GM19467 (cell line): ENCODE measurements around the gene NDRG4.
"Not testable (repeated sequence)": the region's sequence is repeated elsewhere in the genome, so short reads cannot be mapped to it uniquely, and the experiment has no call there.

Source experiments
- ATAC-seq: cut with Tn5 transposase; IDR thresholded peaks from one replicate; pipeline ENCODE4 v1.9.1; 2021; ENCODE audit warnings: mild to moderate bottlenecking, moderate library complexity; ENCODE audit not compliant: unreplicated experiment

NDRG4 gene

DNA sequence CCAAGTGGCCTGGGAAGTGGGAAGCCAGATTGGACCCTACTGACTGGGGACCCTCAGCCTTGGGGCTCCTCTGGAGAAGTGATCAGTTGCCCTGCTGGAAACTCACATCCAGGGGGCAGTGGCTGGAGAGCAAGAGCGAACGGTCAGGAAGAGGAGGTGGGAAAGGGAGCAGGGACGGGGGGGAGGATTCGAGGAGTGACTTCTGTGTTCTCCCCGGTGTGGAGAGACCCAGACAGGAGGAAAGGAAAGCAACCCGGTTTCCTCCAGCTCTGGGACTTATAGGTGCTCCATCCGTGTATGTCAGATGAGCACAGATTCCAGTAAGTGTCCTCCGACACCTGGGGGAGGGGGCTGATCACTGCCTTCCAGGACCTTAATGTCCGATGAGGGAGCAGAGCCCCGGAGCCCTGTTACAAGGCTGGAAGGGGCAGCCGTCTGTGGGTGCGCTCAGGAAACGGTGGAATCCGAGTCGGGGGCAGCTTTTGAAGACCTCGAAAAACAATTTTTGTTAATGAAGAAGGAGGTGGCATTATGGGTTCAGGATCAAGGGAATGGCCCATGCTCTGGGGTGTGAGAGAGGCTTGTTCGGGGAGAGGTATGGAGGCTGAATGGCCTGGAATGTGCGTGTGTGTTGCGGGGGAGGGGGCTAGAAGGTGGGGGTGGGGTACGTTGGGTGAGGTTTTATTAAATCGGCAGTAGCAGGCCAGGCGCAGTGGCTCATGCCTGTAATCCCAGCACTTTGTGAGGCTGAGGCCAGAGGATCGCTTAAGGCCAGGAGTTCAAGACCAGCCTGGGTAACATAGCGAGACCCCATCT is 34.8 kb upstream of the NDRG4 start:
- no peak for ATAC-seq

DNA sequence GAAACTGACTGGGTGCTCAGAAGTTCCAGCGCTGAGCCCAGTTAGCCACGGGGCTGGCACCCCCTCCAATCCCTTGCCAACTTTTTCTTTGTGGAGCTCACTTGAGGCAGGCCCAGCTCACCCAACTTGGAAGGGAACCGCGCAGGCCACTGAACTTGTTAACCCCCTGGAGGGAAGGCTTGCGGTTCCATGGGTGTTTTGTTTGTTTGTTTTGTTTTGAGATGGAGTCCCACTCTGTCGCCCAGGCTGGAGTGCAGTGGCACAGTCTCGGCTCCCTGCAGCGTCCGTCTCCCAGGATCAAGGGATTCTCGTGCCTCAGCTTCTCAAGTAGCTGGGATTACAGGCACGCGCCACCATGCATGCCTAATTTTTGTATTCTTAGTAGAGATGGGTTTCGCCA is 34.1 kb upstream of the NDRG4 start:
- ATAC-seq = no peak

DNA sequence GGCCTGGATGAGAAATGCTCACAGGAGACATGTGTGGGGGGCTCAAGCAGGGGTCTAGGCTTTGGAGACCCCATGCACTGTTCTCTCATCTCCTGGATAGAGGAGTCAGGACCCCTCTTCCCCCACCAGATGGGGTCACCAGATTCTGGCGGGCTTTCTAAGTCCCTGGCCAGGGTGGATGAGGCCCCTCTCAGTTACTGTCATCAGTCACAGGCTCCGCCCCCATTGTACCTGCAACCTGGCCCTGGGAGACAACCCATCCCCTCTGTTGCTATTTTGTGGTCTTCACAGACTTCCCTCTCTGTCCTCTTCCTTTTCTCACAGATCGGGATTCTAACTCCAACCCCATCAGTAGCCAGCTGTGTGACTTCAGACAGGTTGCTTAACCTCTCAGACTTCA is 33.5 kb upstream of the NDRG4 start:
- ATAC-seq = no peak

DNA sequence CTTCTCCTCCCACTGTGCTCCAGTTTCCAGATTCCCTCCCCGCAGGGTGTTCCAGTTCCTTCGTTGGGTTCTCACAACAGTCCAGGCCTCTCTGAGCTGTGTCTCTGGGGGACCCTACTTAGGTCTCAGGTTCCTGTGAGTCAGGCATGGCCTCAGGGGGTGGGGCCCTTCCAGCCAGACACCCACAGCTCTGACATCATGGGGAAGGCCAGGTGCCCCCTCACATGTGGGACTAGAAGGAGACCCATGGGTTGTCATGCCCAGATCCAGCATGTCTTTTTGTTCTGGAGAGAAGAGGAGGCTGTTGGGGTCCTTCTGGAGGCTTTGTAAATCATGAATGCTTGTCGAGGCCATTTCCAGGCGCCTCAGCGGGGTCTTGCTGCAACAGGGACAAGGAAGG is 32.0 kb upstream of the NDRG4 start:
- no peak for ATAC-seq

DNA sequence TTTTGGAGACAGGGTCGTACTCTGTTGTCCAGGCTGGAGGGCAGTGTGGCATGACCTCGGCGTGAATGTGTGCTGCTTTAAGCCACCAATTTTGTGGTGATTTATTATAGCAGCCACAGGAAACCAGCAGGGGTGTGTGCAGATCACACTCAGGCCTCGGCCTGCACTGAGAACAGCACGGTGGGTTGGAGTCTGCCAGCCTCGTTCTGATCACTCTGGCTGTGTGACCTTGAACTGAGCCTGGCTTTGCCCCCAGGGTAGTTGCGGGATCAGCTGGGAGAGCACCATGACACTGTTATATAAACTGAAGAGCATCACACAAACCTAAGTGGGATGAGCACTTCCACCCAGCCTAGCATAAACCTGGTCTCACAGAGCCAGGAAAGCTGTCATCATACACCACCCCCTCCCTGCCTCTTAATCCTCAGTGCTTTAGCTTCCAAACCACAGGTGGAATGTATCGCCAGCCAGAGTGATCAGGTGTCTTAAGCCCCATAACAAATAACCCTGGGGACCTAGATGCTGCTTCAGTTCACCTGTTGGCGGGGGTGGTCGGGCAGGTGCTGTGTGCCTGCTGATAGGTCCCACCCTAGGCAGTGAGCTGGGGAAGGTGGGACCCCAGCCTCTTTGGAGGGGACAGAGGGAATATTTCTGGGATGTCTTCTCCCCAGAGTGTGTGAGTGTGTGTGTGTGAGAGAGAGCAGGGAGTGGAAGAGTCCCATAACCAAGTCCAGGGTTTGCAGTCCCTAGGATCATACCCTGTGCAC is 28.6 kb upstream of the NDRG4 start:
- ATAC-seq = no peak

DNA sequence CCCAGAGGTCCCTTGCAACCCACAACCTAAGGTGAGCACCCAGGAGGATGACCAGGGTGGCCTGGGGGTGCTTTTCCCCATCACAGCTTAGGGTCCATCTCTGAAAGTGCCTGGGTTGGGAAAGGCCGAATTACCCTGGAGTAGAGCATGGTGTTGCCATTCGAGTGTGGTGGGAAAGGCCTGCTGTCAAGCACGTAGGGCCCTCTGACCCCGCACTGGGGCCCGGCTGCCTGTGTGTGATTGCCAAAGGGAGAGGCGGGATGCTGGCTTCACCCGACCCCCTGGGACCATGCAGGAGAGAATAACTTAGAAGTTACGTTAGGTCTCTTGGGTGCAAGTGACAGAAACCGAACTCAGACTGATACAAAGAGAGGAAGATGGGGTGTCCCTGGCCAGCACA is 27.7 kb upstream of the NDRG4 start:
- no peak for ATAC-seq

DNA sequence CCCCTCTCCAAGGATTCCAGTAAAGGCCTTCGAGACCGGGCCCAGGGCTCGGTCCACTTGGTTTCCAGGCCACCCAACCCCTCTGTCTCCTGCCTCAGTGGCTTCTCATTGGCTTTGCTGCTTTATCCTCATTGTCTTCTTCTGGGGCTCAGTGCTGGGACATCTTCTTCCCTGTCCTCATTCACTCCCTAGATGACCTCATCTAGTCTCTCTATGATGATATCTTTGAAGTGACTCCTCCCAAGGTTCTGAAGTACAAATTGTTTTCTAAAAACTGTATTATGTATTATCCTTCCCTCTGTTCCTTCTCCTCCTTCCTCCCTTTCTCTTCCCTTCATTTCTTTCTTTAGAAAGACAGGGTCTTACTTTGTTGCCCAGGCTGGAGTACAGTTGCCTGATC is 27.1 kb upstream of the NDRG4 start:
- no peak for ATAC-seq

DNA sequence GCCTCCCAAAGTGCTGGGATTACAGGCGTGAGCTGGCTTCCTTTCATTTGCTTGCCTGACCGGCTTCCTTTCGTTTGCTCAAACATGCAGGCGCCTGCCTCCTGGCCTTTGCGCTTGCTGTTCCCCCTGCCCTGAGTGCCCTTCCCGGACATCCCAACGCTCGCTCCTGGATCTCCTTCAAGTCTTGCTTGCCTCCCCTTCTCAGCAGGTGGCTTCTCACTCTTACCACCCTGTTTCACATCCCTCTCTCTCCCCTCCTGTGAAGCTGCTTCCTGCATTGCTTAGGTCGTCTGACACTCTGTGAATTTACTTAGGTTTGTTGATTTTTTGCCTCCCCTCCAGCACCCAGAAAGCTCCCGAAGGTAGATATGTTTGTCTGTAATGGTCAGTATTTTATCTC is 25.6 kb upstream of the NDRG4 start:
- ATAC-seq = no peak

DNA sequence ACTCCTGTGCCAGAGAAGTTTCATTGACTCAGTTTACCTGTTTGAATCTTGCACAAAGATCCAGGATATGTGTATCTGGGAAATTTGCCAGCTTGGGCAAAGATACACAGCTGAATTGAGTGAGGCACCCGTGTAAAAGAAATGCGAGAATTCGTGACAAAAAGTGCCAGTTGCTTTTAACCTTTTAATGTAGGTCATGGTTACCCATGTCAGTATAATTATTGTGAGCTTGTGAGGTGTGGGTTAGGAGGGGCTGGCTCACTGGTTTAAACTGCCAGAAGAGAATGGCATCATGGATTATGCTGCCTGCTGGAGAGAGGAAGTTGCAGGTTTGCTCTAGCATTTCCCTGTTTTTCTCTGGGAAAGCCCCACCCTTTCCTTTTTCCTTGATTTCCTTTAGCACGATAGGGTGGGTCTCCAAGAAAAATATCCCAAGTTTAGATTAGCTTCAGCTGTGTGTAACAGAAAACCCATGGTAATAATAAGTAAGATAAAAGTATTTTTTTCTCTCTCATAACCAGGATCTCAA is 24.8 kb upstream of the NDRG4 start:
- ATAC-seq = no peak

DNA sequence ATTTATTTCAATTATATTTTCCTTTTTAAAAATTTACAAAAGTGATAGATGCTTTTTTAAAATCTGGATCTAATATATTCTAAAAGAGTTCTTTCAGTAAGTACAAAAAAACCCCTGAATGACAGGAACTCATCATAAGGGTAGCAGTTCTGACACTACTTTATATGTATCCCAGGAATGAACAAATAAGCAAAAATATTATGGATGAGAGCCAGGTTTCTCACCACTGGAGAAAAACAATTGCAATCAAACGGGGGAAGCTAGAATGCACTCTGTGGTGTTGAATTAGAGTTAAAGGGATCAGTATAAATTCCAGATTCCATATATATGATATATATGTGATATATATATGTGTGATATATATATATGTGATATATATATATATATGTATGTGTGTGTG is 23.2 kb upstream of the NDRG4 start:
- no peak for ATAC-seq

DNA sequence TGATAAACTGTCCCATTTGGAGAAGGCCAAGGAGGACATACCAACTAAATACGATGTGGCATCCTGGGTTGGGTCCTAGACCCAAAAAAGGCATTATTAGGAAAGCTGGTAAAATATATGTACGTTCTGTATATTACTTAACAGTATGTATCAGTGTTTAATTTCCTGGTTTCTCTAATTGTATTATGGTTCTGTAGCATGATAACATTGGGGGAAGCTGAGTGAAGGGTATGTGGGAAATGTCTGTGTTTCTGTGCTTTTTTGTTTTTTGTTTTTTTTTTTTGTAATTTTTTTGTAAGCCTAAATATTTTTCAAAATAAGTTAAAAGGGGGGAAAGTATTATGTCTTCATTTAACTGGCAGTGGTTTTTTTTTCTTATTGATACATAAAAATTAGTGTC is 21.5 kb upstream of the NDRG4 start:
- ATAC-seq = no peak

DNA sequence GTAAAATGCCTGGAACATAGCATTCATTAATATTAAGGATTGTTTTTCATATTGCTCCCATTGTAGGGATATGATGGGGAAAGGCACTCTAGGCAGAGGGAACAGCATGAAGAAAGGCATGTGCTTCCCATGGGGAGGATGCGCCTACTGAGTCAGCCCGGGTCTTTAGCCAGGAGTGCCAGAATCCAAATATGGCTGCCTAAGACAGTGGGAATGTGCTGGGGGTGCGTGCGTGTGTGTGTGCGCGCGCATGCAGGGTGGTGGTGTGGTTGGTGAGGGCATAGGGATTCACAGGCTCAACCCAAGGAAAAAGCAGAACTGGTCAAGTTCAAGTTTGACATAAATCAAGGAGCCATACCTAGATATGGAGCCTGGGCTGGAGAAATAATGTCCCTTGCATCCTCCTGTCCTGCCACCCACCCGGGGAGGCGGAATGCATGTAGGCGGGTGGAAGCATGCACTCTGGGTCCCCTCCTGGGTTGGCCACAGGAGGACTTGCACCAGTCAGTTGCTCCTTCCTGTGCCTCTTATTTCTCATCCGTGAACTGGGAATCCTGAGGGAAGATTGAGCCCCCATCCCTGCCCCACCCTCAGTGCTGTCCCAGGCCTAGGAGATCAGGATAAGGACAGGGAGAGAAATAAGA is 18.6 kb upstream of the NDRG4 start:
- ATAC-seq = no peak

DNA sequence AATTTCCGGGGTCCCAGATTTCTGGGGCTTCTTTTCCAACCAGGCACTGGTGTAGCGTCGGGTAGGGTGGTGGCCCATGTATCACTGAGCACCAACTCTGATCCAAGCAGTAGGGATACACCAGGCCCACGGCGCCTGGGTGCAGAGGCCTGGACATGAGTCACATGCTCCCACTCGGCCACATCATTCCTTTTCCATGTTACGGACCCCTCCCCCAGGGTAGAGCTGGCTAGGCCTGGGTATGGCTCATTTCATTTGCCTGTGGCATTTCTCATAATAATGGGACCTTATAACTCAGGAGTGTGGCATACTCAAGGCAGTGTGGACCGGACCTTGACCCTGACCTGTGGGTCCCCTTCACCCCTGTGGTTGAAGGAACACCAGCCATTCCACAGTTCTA is 18.0 kb upstream of the NDRG4 start:
- no peak for ATAC-seq

DNA sequence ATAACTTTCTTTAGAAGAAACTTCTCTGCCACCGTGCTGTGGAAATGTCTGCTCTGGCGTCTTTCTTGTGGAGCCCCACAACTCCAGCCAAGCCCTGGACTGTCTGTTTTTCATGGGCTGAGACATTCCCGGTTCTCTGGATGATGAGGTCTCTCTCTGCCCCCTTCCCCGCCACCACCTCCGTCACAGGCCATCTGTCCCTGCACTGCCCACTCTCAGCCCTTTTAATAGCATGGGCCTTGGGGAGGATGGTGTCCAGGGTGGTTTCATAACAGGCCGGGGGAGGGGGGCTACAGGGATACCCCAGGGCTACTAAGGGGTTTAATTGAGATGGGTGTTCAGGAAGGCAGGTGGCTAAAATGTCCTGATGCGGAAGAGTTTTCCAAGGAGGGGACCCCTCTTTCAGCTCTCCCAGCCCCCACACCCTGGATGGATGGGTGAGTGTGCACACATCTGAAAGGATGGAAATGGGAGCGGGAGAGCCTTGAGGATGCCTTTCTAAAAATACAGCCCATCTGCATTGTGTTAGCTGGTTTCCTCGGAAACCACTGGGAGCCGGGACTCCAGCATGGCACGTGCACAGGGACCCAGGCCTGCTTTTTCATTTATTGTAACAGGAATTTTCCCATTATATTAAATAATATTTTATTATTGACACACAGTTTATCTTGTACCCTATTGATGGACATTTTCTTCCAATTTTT is 14.6 kb upstream of the NDRG4 start:
- ATAC-seq = no peak

DNA sequence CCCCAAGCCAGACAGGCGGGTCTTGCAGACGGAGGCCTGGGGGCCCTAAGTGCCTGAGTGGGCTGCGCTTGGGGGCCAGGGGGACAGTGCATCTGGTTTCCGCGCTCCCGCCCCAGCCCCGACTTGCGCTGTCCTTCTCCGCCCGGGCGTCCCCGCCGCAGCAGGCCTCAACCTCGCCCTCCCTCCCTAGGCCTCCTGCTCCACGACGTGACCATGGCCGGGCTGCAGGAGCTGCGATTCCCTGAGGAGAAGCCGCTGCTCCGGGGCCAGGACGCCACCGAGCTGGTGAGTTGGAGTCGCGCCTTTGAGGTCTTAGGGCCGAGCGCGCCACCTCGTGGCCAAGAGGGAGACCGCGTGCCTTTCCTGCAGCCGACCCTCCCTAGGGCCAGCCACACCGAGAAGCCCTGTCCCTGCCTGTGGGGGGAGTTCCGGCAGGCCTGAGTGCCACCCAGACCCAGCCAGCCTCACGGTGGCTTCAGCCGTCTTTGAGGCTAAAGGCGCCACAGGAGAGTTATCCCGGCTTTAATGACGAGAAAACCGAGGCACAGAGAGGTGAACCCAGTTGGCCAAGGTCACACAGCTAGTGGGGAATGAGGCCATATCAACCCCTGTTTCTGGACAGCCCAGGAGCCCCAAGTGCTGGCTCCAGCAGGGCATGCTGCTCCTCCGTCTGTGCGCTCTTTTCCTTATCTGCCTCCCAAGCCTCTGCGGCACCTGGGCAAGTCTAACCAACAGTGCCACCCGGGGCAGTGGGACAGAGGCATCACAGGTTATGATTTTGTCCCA is 12.2 kb upstream of the NDRG4 start:
- ATAC-seq = peak; percentile 85

DNA sequence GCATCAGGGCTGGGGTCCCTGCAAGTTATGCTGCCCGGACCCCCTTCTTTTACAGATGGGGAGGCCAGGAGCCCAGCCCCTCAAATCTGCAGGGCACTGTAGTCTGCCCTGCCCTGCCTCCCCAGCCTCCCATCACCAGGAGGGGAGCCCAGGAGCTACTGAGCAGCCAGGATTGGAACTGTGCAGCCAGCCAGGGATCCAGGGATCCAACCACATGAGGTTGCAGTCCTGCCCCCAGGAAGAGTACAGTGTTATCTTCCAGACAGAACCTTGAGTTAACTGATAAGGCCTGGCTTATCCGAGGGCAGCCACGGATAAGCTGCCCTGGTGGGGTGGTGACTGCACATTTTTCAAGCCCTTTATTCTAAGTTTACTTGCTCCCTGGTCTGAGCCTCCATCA is 11.4 kb upstream of the NDRG4 start:
- no peak for ATAC-seq

DNA sequence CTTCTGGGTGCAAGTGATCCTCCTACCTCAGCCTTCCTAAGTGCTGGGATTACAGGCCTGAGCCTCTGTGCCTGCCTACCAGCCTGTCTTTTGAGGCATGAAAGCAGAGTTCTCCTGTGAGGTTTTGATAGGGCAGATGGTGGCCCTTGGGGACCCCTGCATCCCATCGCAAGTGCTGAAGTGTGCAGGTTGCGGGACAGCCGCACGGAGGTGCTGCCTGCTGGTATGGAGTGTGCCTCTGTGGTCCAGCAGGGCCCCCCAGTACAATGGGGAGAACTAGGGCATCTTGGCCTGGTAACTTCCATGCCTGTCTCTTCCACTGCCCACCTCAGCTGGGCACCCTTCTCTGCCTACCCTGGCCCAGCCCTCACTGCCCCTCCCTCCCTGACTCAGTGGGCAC is 9.9 kb upstream of the NDRG4 start:
- no peak for ATAC-seq

DNA sequence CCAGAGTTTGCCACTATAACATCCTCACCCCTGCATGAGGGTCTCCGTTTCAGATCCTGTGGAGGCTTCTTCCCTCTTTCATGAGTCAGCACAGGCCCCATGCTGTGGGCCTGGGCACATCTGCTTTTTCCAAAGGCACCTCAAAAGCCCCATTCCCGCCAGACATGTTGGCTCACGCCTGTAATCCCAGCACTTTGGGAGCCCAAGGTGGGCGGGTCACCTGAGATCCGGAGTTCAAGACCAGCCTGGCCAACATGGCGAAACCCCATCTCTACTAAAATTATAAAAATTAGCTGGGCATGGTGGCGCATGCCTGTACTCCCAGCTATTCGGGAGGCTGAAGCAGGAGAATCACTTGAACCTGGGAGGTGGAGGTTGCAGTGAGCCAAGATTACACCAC is 9.4 kb upstream of the NDRG4 start:
- not testable (repeated sequence) for ATAC-seq

DNA sequence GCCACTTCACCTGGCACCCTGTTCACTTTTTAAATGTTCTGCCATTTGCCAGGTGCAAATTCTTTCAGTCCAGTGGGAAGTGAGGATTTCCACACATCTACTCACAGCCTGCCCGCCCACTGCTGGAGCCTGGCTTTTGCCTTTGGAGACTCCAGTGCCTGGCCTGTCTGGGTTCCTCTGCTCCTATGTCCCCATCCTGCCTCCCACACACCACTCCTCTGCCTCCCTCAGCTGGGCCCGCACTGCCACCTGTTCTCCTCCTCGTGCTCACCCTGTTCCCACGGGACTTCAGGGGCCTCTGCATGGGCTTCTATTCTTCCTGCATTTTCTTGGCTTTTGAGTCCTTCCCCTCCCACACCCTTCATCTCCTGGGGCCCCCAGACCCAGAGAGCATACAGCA is 7.9 kb upstream of the NDRG4 start:
- no peak for ATAC-seq

DNA sequence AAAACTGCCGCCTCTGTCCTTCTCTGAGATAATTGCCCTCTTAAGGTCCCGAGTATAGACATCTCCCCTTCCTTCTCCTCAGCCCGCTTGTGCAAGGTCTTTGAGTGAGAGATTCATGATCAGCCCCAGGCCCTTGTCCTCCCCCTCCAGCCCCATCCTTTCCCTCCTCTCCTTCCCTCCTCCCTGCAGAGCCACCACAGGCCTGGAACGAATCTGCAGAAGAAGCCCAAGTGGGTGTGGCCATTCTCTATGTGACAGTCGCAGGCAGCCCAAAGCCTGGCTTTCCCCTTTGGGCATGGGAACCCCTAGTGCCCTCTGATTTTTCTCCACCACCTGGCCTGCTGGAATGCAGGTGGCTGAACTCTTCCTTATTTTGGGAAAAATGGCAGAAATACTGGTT is 7.2 kb upstream of the NDRG4 start:
- no peak for ATAC-seq
